NCI-H128 (cell line): ENCODE measurements around the gene RNF144A.

Experiments
- DNase-seq: peaks from one replicate; lab custom pipeline; 2025; ENCODE audit not compliant: unreplicated experiment; lab: John Stamatoyannopoulos, UW

The RNF144A gene

DNA sequence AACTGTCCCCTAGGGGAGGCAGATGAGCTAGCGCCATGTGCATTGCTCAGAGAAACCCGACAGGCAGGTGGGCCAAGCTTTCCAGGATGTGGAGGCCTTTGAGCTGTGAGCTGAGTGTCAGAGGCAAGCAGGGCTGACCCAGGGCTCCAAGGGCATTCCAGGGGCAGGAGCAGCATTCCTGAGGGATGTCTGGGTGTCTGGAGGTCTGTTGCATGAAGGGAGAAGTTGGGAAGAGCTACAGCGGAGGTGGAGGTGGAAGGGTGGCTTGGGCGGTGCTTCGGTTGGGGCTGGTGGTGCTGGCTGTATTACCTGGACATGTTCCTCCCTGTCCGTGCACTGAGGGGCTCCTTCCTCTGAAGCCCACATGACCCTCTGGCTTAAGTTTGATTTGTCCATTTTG lies 102.8 kb downstream of the RNF144A start:
- no peak for DNase-seq

DNA sequence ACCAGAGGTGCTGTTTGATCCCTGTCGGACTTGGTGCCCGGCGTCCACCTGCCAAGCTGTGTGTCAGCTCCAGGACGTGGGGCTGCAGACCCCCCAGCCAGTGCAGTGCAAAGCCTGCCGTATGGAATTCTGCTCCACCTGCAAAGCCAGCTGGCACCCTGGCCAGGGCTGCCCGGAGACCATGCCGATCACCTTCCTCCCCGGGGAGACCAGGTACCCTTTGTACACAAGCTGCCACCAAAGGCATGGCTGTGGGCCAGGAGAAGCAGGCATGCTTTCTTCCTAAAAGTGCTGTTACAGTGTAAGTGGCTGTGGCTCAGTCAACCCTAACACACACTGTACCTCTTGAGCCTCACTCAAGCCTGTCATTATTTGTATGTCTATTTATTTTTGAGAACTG lies 103.3 kb downstream of the RNF144A start:
- no peak for DNase-seq

DNA sequence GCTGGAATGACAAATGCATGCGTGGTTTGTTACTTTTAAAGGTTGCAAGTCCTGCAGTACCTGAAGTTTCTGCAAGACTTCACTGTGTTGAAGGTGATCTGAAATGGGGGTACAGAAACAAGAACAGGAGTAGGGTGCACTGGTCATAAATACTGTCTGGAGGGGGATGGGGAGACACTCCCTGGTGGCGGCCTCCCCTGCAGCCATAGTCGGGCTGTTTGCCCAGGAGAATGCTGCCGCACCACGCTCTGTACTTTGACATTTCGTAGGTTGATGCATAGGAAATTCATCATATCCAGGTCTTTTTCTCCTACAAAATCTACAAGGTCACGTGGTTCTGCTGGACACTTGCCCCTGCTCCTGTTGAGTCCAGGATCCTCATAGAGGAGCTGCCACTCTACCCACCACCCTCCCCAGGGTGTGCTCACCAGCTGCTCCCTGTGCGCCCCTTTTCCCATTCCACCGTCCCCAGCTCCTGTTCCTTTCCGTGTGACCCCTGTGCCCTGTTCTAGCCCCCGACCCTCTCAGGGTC lies 103.8 kb downstream of the RNF144A start:
- no peak for DNase-seq

DNA sequence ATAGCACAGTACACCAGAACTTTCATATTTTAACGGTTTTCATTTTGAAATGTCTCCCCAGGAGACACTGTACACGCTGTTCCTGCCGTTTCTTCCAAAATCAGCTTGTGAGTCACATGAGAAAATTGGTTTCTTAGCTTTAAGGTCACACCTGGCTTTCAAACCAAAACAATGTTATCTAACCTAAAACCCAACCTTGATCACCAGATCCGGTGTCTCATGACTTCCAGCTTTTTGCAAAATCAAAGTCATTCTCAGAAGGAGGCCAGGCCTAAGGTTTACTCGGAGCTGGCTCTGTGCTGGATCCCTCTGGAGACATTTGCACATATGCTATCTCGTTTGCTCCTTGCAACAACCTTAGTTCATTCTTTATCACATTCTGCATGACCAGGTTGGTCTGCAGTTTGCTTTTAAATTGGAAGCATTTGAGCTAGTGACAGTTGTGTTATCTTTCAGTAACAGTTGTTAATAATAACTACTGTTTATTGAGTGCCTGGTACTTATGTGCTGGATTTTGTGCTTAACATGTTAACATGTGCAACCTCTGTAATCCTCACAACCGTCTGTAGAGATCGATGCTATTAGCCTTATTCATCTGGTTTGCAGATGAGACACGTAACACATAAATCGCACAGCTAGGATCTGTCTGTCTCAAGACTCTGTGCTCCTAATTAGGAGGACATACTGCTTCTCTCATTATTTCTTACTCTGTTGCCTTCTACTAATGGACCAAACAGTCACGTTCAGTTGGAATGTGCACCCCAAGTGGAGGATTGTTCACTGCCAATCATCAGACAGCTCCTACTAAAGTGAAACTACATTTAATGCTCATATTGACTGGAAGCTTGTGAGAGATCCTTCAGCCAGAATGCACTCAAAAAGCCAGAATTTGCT lies 105.5 kb downstream of the RNF144A start:
- no peak for DNase-seq

DNA sequence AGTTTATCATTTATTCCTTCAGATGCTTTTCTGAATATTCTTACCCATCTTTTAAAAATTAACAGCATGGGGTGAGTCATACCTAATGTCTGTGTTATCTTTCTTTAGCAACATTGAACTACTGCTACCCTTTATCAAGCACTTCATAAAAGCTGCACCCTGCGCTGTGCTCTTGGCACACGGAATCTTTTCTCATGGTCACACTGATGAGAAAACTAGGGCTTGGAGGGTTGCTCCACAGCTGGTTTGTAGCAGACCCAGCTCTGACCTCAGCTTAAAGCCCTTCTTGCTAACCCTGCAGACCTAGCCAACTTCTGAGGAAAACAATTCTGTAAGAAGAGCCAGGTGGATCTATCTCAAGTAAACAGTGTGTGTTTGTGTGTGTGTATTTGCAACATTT lies 106.3 kb downstream of the RNF144A start:
- no peak for DNase-seq

DNA sequence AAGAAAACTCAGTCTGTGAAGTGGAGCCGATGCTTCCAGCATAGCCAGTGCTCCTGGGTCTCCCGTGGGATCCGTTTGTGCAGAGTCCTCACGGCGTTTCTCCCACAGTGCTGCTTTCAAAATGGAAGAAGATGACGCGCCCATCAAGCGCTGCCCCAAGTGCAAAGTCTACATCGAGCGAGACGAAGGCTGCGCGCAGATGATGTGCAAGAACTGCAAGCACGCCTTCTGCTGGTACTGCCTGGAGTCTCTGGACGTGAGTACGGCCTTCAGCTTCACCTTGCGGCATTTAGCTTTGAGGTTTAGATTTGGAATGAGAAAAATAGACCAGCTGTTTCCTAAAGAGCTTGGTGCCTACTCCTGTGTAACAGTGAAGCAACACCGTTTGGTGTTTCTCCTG lies 107.0 kb downstream of the RNF144A start:
- DNase-seq = no peak

DNA sequence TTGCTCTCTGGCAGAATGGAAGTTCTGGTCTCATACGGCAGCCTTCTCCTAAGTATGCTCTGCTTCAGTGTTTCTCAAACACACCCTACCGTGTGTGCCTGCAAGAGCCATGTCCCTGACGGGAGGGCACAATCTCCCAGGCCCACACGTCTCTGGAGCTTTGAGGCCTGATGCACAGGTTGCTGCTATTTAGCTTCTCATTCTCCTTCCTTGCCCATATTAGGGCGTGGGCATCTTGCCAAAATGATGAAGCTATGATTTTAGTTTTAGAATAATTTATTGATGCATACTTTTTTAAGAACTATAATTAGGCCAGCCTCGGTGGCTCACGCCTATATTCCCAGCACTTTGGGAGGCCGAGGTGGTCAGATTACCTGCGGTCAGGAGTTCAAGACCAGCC lies 107.9 kb downstream of the RNF144A start:
- no peak for DNase-seq

DNA sequence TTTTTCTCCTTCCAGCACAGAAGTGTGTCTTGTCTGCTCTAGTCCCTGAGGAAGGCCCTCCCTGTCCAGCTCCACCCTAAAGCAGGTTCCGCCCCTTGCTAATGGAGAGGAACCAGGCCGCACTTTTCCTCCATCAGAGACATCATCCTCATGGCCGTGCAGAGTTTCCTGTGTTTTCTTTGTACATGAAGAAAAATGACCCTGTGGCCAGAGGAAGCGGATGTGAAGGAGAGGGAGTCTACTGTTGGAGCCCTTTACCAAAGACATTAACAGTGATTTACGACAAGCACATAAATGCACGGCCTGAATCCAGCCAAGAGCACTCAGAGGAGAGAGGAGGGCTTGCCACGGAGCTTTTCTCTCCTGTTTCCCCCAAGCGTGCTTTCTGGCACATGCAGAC lies 109.5 kb downstream of the RNF144A start:
- DNase-seq = no peak

DNA sequence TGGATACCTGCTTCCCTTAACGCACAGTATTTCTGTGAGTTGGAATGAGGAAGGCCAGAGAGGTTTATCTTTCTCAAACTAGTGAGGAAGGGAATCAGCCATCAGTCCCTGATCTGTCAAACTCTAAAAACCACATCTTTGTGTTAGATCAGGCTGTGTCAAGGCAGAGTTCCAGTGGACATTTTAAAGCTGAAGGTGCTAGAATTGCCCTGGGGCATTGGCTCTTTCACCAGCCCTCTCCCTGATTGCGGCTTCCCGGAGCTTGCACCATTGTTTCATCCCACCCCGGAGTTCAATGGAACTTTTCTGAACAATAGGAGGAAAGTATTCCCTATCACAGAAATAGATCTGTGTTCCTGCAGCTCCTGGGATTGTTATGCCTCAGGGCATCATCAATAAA lies 110.2 kb downstream of the RNF144A start:
- DNase-seq = no peak

DNA sequence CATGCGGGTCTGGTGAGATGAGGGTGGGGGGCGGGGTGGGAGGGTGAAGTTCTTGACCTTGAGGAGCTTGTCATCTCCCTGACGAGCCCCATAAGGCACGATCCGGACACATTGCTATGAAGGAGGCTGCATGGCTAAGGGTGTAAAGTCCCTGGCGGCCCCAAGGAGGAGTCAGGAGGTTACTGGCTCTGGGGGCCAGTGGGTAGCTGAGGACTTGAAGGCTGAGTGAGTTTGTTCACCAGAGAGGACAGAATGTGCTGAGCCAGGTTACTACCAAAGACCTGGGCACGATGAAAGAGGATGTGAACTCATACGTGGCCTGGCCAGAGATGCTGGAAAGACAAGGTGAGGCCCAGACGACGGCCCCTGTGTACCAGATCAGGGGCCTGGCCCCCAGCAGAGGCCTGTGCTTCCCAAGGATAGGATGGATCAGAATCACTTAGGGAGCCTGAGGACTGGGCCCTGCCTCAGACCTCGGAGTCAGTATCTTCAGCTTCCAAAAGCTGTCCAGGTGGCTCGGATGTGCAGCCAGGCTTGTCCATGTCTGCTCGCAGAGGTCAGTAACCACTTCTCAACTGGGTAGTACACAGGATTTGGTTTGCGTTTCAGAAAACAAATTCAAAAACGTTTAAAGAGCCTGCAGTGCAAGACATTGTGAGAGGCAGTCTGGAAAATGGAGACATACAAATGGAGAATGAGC lies 110.9 kb downstream of the RNF144A start:
- no peak for DNase-seq

DNA sequence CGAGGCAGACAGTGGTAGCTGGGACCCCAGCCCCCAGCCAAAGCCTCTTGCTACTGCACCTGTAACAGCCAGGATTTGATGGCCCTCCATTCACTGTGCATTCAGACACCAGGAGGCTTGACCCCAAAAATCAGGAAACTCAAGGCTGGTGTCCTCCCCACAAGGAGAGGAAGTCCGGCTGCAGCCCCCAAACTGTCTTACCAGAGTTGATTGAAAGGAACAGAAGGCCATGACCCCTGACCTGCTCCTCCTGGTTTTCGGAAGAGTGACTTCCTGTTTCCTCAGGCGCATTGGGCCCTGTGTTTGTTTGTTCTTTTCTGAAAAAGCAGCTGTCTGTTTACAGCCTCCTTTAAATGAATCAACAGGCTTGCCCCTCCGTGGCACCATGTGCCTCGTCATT lies 111.6 kb downstream of the RNF144A start:
- no peak for DNase-seq

DNA sequence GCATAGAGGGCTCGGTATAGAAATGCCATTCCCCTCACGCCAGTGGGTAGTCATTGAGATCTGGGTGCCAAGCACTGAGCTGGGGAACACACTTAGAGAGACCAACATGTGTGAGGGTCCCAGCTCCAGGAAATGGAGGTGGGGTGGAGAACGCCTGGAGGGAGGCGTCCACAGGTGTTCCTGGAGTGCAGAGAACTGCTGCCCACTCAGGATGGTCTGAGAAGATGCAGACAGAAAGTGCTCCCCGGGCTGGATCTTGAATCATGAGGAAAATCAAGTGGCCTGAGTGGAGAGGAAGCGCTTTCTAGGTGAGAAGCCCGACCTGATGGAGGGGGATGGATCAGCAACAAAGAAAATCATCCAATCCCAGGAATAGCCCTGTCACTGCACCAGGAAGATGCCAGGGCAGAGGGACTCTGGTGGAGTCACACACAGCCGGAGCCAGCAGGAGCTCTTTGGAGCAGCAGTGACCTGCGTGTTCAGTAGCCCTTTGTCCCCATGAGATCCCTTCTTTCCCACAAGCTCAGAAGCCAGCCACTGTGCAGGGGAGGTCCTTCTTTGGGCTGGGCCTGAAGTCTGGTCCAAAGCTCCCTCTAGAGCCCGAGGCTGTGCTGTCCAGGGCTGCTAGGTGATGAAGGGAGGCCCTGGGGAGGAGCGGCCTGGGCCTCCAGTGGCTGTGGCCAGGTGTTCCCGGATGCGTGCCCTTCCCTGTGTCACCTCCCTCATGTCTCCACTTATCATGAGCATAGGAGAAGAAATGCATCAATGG lies 112.3 kb downstream of the RNF144A start:
- DNase-seq = no peak

DNA sequence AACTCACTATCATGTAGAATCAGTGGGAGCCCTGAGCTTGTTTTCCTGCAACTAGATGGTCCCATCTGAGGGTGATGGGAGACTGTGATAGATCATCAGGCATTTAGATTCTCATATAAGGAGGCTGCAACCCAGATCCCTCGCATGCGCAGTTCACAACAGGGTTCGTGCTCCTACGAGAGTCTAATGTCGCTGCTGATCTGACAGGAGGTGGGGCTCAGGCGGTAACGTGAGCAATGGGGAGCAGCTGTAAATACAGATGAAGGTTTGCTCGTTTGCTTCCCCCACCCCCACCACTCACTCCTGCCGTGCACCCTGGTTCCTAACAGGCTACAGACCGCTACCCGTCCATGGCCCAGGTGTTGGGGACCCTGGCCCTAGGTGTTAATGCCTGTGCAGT lies 113.6 kb downstream of the RNF144A start:
- no peak for DNase-seq

DNA sequence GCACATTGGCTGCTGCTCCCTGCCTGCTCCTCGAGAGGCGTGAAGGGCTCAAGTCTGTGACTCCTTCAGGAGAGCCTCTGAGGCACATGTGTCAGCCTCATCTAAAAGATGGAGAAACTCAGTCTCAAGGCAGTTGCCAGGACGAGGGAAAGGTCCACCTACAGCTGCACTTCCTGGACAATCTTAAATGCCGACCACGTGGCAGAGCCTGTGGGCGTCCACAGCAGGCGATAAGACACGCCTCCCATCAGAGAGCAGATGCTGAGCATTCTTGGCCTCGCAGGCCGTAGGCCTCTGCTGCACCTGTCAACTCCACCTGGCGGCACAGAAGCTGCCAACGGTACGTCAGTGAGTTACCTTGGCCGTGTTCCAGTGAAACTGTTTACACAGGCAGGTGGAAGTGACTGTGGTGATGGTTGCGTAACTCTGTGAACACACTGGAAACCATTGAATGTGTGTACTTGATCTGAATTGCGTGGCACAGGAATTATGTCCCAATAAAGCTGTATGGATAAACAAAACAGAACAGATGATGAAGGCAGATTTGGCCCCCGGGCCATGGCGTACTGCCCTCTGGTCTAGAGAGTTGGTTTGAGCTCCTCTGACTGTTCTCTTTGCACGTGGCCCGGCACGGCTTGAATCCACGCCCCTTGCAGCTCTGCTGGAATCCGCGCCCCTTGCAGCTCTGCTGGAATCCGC lies 114.5 kb downstream of the RNF144A start:
- DNase-seq = peak; percentile 95

DNA sequence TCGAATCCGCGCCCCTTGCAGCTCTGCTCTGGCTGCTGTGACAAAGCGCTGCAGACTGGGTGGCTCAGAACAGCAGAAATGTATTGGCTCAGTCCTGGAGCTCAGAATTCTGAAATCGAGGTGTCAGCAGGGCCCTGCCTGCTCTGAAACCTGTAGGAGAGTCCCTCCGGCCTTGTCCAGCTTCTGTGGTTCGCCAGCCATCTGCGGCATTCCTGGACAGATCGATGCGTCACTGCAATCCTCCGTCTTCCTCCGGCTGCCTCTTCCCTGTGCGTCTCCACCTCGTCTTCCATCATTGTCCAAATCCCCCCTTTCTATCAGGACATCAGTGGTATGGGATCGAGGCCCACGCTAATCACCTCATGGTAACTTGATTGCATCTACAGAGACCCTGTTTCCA lies 115.2 kb downstream of the RNF144A start:
- no peak for DNase-seq

DNA sequence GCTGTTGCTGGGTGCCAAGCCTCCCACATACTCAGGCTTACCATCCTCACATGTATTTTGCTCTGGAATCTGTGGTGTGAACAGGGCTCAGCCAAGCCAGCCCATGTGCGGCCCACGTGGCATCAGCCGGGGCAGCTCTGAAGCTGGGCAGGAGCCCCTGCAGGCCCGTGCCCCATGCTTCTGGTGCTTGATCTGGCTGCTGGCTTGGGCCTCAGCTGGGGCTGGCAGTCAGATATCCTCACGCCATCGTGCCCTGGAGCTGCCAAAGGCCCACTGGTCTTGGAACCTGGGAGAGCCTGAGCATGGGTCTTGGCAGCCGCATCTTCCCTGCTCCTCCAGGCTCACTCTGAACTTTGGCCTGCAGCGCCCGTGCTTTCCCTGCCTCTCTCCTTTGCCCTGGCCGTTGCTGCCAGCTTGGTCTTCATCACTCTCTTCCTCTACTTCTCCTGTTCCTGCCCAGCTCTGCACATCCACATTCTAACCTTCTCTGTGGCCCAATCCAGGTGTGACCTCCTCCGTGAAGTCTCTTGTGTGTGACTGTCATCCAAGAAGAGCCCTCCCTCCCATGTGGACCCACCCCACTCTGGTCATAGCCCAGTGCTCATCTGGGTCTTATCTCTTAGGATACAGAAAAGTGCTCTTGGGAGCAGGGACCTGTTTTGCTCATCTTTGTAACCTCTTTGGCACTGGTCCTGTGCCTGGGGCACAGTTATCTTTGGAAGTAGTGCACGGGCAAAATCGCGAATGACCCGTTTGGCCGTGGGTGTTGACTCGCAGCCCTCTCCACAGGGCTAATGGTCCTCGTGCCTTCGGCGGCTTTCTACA lies 116.1 kb downstream of the RNF144A start:
- DNase-seq = no peak

DNA sequence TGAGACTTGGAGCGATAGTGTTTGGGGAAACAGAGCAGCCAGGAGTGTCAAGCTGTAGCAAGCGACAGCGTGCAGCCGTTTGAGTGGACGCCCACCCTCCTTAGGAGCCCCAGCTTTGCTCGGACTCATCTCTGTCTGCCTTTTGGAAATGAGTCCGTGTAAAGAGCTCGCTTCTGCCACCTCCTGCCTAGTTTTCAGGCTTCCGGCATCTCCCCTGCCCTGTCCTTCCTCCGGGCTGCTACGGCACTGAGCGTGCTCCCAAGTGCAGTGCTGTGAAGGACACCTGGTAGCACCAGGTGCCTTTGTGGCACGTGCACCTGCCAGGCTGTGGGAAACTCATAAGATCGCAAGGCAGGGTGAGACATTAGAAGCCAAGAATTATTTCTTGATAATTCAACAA lies 117.1 kb downstream of the RNF144A start:
- DNase-seq = no peak

DNA sequence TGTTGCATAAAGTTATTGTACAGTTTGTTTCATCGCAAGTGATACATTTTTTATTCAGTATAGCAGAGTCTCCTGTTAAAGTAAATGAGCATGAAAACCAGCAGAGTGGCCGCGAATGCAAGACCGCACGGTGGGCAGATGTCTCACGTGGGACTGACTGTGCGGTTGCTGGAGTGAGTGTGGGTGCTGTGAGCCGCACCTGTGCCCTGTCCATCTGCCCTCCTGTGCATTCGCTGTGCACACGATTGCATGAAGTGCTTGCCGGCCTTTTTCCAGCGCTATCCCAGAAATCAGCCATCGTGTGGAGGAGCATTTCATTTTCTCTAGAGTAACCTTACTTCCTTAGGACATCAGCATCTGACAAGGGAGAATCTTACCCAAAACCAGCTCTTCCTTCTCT lies 118.7 kb downstream of the RNF144A start:
- DNase-seq = no peak

DNA sequence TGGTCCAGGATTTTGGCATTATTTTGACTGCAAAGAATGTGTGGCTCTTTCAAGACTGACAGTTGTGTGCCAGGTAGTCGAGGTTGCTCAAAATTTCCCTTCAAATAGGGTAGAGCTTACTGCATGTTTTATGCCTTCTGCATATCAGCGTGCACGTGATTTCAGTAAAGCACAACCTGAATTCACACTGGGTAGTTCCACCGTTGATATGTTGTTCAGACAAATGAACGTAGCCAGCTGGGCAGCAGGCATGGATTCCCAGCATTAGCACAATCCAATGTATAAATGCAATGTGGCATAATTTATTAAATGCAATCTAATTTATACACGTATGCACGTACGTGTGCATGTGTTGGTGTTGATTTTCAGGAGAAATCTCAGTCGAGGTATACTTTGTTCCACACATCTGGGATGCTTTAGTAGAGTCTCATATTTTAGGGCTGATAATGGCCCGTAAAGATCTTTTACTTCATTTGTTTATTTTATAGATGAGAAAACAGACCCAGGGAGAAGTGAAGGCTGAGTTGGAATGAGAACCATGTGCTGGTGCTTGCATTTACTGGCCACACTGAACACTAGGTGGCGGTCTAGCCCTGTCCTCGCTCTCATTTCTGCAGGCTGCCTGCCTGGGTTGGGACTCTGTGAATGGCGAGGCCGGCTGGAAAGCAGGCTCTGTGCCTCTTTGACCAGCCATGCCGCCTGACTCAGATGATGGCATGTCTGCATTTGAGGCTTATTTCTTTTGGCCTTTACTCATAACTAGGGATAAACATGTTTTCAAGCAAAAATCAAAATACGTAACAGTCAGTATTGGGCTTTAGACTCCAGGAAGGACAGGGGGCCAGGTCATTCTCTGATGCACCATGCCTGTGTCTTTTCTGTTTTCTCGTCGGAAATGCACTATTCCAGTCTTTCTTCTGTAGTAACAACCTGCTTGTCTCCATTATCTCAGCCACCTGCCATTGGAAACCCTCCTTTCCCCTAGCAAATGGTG lies 120.4 kb downstream of the RNF144A start:
- DNase-seq = no peak
